AG04449 (cell line): ENCODE measurements around the gene PSMD4.

Experiments used
- CTCF ChIA-PET: fragments of 350-600 bp; formaldehyde crosslinking; extraction: SDS; loops from one replicate; lab custom pipeline; 2021; ENCODE audit warnings: antibody characterized with exemption; lab: Yijun Ruan, JAX
- POLR2A ChIA-PET: fragments of 400-600, 350-600 bp; formaldehyde crosslinking; extraction: SDS; loops from one replicate; lab custom pipeline; 2020; ENCODE audit warnings: antibody characterized with exemption, inconsistent platforms; lab: Yijun Ruan, JAX
- DNase-seq: peaks from one replicate; pipeline ENCODE4 v3.0.0-alpha.2; 2010; ENCODE audit warnings: low read depth, low spot score
- H3K4me3 ChIP-seq: 2 replicates; pipeline ENCODE4 v1.5.1; 2011; ENCODE audit warnings: low read depth, mild to moderate bottlenecking, control low read depth, low read length
- CTCF ChIP-seq: IDR thresholded peaks from one replicate; pipeline ENCODE4 v1.5.1; 2011; ENCODE audit warnings: mild to moderate bottlenecking, moderate library complexity, low read length, control low read depth, inconsistent platforms; ENCODE audit not compliant: insufficient read depth; ENCODE audit errors: missing control alignments

Gene PSMD4

DNA sequence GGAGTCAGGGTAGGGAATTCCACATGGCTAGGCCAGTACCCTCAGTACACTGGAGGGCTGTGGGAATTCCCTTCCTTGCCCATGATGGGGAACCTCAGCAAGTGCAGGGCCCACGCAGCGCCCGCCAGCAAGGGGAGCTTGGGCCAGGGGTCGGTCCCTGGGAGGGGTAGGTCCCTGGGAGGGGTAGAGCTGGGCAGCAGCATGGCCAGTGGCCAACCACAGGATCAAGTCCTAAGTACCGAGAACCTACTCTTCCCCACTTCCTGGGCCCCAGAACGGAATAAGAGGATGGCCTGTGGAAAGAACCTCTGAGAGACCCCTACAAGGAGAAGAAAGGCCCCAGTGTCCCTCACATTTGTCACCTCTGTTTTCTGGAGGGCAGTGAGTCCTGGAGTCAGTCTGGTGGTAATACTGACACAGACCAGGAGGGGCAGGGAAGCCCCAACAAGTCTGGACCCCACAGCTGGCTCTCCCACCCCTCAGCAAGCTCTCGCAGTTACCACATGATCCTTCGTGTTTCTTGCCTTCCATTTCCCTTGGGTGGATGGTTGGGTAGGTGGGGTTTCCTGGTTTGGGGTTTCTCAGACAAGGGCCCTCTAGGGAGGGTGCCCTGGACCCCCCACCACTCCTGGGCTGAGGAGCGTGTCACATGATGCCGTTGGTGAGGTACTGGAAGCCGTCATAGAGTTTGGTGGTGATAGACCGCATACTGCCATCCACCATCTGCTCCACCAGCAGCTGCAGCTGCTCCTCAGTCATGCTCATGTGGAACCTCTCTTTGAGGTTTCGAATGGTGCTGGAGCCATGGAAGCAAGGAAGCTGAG lies 37.9 kb downstream of the PSMD4 start:
- H3K4me3 ChIP-seq = no peak overlapping the region
- CTCF ChIA-PET = interaction anchor here (0.8 to 27.8 kb wide), 5 partner anchors 9 to 193 kb away, joined by 3 to 748 read pairs (median 4); no protein-coding TSS in a partner anchor
- TF ChIP-seq CTCF = no peak
- DNase-seq = no peak
- POLR2A ChIA-PET = interaction anchor here (0.8 to 3.5 kb wide), 2 partner anchors 10 to 48 kb away, joined by 3 to 24 read pairs; partner anchors contain the start of gene ZNF687

DNA sequence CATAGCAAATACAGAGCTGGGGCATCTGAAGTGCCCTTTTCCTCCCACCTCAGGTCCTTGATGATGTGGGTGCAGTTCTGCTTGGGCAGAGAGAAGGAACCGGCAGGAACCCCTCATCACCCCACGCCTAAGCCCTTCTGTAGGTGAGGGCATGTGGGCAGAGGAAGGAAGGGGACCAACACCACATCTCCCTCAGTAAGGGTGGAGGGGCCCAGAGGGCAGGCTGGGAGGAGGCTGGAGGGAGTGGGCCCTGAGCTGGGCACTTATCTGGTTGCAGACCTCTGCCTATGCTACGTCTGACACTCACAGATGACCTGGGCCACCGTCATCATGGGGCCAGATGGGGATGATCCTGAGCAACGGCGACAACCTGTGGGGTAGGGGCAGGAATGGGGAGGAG lies 38.6 kb downstream of the PSMD4 start:
- no peak overlapping the region for H3K4me3 ChIP-seq
- DNase-seq = no peak
- TF ChIP-seq CTCF = no peak
- ChIA-PET CTCF (interaction anchor here (0.8 to 27.8 kb wide), 5 partner anchors 8 to 194 kb away, joined by 3 to 748 read pairs (median 4); no protein-coding TSS in a partner anchor), POLR2A (interaction anchor here (0.8 to 3.5 kb wide), 2 partner anchors 10 to 48 kb away, joined by 3 to 24 read pairs; partner anchors contain the start of gene ZNF687)

DNA sequence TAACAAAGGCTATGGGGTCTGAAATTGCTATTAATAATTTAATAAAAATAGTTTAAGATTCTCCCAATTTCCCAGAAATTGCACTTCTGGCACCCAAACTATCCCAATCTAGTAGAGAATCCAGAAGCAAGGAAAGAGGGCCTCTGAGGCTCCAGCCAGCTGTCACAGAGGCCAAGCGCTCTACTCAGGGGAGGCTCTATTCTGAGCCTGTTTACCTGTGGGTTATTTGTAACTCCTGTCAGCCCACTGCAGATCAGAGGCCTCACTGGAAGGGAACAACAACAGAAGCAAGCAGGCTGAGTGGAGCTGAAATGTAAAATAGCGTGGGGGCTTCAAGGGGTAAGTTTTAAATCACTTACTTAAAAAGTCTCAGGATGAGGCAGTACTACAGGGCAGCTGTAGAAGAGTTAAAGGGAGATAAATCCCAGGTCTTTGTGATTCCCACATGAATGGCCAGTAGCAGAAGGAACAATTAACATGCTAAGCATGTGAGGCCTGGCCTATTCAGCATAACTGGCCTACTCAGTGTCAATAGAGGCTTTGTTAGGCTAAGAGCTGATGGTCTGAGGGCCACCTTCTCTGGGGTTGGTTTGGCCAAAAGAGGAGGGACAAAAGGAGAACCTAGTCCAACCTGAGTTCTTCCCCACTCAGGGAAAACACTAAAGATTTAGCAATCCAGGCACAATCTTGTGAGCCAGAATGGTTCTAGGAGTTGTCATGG lies 40.4 kb downstream of the PSMD4 start:
- no peak for DNase-seq
- H3K4me3 ChIP-seq = no peak overlapping the region
- CTCF ChIA-PET = interaction anchor here (0.9 to 27.8 kb wide), 4 partner anchors 11 to 46 kb away, joined by 3 to 748 read pairs (median 10); no protein-coding TSS in a partner anchor
- no peak for TF ChIP-seq CTCF
- POLR2A ChIA-PET = interaction anchor here (1.1 to 3.5 kb wide), 2 partner anchors 12 to 16 kb away, joined by 3 to 24 read pairs; partner anchors contain the start of gene ZNF687

- H3K4me3 ChIP-seq = no peak overlapping the region
- POLR2A ChIA-PET = interaction anchor here (0.5 to 2.1 kb wide), 5 partner anchors 9 to 31 kb away, joined by 3 to 8 read pairs (median 3); partner anchors contain the start of gene PI4KB
- CTCF ChIA-PET = interaction anchor here (1.1 to 27.8 kb wide), 8 partner anchors 9 to 113 kb away, joined by 3 to 748 read pairs (median 26); partner anchors contain the start of gene PI4KB
- DNase-seq = no peak
- TF ChIP-seq CTCF = no peak
Measured at GRCh38 chr1:151309811-151310323, 55.3 kb downstream of the PSMD4 start.

- POLR2A ChIA-PET = interaction anchor here (0.6 to 4.2 kb wide), 4 partner anchors 15 to 111 kb away, joined by 3 to 28 read pairs (median 4); partner anchors contain the start of genes PI4KB and ZNF687
- CTCF ChIA-PET = interaction anchor here (0.8 to 27.8 kb wide), 12 partner anchors 10 to 114 kb away, joined by 3 to 748 read pairs (median 10); partner anchors contain the start of genes PI4KB and RFX5
- no peak for DNase-seq
- no peak for TF ChIP-seq CTCF
- no peak overlapping the region for H3K4me3 ChIP-seq
Measured at GRCh38 chr1:151311011-151311410, 56.5 kb downstream of the PSMD4 start.
